Keratinocyte (primary cell): ENCODE results near the gene TP53BP1.

Experiments used
- EZH2 ChIP-seq: IDR thresholded peaks from one replicate; pipeline ENCODE4 v1.6.1; 2012; ENCODE audit warnings: inconsistent platforms, mild to moderate bottlenecking, low read length, moderate library complexity
- TF ChIP-seq, protein P1 (sequence below), 3 experiments: IDR thresholded peaks in 1 of 3; conservative IDR thresholded peaks in 1 of 3; optimal IDR thresholded peaks in 1 of 3; 2 replicates in 2 of 3; 3 replicates in 1 of 3; pipeline versions ENCODE3 to v1.5.1; 2011; ENCODE audit warnings: low read length in 3 of 3, mild to moderate bottlenecking in 3 of 3, moderate library complexity in 2 of 3, control low read depth in 1 of 3, inconsistent platforms in 1 of 3; ENCODE audit not compliant: insufficient read depth in 2 of 3; ENCODE audit errors: extremely low read depth in 1 of 3

DNA sequence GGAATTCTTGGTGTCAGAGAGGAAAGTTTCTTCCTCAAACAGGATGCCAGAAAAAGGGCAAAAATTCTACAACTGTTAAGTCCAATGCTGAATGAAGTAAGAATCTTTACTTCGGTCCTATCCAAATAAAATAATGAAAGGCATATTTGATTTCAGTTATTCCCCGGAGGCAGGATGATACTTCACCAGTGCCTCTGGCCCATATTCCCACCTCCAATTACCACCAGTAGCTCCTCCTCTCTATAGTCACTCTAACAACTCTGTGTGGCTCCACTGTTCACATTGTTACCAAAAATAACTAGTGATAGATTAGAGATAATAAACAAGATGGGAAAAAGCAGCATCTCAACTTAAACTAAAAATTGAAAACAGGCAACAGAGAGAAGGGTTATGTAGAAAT lies 45.1 kb upstream of the TP53BP1 start:
- TF ChIP-seq, protein P1, sequence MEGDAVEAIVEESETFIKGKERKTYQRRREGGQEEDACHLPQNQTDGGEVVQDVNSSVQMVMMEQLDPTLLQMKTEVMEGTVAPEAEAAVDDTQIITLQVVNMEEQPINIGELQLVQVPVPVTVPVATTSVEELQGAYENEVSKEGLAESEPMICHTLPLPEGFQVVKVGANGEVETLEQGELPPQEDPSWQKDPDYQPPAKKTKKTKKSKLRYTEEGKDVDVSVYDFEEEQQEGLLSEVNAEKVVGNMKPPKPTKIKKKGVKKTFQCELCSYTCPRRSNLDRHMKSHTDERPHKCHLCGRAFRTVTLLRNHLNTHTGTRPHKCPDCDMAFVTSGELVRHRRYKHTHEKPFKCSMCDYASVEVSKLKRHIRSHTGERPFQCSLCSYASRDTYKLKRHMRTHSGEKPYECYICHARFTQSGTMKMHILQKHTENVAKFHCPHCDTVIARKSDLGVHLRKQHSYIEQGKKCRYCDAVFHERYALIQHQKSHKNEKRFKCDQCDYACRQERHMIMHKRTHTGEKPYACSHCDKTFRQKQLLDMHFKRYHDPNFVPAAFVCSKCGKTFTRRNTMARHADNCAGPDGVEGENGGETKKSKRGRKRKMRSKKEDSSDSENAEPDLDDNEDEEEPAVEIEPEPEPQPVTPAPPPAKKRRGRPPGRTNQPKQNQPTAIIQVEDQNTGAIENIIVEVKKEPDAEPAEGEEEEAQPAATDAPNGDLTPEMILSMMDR (optimal IDR thresholded peaks at IDR 0.05 in 1 of 3, IDR thresholded peaks at IDR 0.05 in 1 of 3, conservative IDR thresholded peaks at IDR 0.05 in 1 of 3; ENCODE audit: extremely low read depth in 1 of 3, insufficient read depth in 2 of 3, low read length in 3 of 3): no peak
- TF ChIP-seq EZH2: no peak
